ENCODE results near the gene TMEM263.
"Not testable (repeated sequence)": the region's sequence is repeated elsewhere in the genome, so short reads cannot be mapped to it uniquely, and the experiment has no call there.

The TMEM263 gene

GRCh38 chr12:106986625-106987389 lies 31.1 kb downstream of the TMEM263 start, which contains the start of gene MTERF2:
TSS of gene MTERF2 (minus strand) at chr12:106987146. CDS start at chr12:106978714, 8,432 bp downstream.
- DNase-seq (ENCODE audit: low spot score): peak; percentile 88

GRCh38 chr12:106987846-106988245 lies 32.1 kb downstream of the TMEM263 start:
- no peak for DNase-seq (ENCODE audit: low spot score)

- DNase-seq (ENCODE audit: low spot score): no peak
Observed at GRCh38 chr12:106994579-106995220, 39.0 kb downstream of the TMEM263 start.

- not testable (repeated sequence) for DNase-seq (ENCODE audit: low spot score)
Observed at GRCh38 chr12:106996102-106996501, 40.4 kb downstream of the TMEM263 start.

GRCh38 chr12:106997916-106998315 lies 42.2 kb downstream of the TMEM263 start:
- DNase-seq (ENCODE audit: low spot score): no peak

- DNase-seq (ENCODE audit: low spot score): no peak
Observed at GRCh38 chr12:106999446-106999845, 43.7 kb downstream of the TMEM263 start.

- not testable (repeated sequence) for DNase-seq (ENCODE audit: low spot score)
Observed at GRCh38 chr12:107002665-107003064, 47.0 kb downstream of the TMEM263 start.

- DNase-seq (ENCODE audit: low spot score): no peak
Observed at GRCh38 chr12:107007411-107007810, 51.7 kb downstream of the TMEM263 start.

- DNase-seq (ENCODE audit: low spot score): no peak
Observed at GRCh38 chr12:107011519-107011918, 55.8 kb downstream of the TMEM263 start.

GRCh38 chr12:107012736-107013425 lies 57.2 kb downstream of the TMEM263 start:
- no peak for DNase-seq (ENCODE audit: low spot score)

GRCh38 chr12:107014055-107014454 lies 58.3 kb downstream of the TMEM263 start:
- peak; percentile 50 for DNase-seq (ENCODE audit: low spot score)

GRCh38 chr12:107017042-107017441 lies 61.3 kb downstream of the TMEM263 start:
- no peak for DNase-seq (ENCODE audit: low spot score)

GRCh38 chr12:107019546-107019945 lies 63.8 kb downstream of the TMEM263 start:
- DNase-seq (ENCODE audit: low spot score): no peak

Measured in SW480 (cell line).